Fibroblast of skin of left quadriceps (primary cell): Measurements from ENCODE around the gene ALDOB.

ENCODE experiments used
- DNase-seq, 2 experiments: peaks; one replicate each; pipeline ENCODE4 v3.0.0-alpha.2; 2013; ENCODE audit warnings: low read depth in 2 of 2

Gene ALDOB

GRCh38 chr9:101421653-101422065 is 13.9 kb downstream of the ALDOB start:
- DNase-seq, result no peak

DNA sequence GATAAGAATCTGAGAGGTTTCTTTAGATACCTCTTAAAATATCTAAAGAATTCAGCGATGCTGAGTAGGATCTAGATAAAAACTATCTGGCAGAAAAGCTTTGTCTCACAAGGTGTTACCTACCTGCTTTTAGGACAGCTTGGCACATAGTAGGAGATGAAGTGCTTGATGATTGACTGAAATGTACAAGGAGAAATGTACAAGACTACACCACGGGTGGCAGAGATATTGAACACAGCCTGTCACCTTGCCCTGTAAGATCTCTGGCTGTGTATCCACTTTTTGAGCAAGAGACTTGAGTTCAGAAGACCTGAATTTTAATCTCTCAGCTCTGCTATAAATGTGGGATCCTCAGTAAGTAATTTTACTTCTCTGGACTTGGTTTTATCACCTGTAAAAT is 15.7 kb downstream of the ALDOB start:
- no peak for DNase-seq

DNA sequence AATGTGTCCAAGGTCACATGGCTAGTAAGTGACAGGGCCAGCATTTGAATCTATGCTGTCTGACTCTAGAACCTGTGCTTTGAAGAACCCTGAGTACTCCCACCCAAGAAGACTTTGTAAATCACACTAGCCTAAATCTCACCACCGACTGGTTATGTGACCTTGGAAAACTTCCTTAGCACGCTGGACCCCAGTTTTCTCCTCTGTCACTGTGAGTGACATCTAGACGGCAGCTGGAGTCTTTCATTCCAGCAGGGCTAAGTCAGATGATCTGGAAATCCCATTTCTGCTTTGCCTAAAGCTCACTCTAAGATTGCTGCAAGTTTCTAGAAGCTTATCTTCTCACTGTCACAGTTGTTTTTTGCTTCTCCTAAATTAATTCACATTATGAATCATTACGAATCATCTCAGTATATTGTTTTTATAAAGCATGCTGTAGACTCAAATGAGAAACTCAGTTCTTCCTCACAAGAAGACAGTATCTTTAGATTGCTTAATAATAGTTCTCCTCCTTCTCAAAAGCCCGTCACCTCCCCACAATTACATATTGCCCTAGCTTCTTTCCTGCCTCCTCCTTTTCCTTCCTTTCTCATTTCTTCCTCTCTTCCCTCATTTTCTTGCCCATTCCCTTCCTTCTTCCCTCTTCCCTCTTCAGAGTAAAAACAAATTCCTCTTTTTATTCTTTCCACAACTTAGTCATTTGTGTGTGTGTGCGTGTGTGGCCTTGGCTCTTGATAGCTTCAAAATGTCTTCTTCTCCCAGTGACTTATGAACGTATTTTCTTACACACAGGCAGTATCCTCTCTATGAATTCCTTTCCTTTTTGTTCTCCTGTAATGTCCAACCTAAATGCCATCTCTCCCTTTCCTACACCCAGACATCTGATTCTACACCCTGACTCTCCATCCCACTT is 16.8 kb downstream of the ALDOB start:
- no peak for DNase-seq

- DNase-seq, result no peak
Observed at GRCh38 chr9:101417977-101418376, 17.6 kb downstream of the ALDOB start.

- DNase-seq, result no peak
Observed at GRCh38 chr9:101417389-101417788, 18.2 kb downstream of the ALDOB start.

DNA sequence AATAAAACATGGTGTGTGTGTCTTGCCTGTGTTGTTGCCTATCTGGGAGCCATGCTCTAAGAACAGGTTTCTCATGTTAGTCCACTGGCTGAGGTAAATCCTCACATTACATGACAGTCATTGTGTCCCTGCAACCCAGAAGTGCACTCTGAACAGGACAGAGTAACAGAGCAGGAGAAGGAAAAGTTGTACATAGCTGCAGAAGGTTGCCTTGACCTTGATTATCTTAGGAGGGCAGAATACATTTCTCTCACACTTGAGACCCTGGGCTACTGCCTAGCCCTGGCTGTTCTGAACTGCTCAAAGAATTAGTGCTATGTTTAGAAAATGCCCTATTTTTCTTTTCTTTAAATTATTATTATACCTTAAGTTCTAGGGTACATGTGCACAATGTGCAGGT is 20.0 kb downstream of the ALDOB start:
- DNase-seq, result no peak

- no peak for DNase-seq
Observed at GRCh38 chr9:101414839-101415238, 20.7 kb downstream of the ALDOB start.

- peak in 1 of 2 experiments; percentile 13 for DNase-seq
Observed at GRCh38 chr9:101409079-101409477, 26.5 kb downstream of the ALDOB start.

- DNase-seq, result no peak
Observed at GRCh38 chr9:101408374-101409078, 27.0 kb downstream of the ALDOB start.

DNA sequence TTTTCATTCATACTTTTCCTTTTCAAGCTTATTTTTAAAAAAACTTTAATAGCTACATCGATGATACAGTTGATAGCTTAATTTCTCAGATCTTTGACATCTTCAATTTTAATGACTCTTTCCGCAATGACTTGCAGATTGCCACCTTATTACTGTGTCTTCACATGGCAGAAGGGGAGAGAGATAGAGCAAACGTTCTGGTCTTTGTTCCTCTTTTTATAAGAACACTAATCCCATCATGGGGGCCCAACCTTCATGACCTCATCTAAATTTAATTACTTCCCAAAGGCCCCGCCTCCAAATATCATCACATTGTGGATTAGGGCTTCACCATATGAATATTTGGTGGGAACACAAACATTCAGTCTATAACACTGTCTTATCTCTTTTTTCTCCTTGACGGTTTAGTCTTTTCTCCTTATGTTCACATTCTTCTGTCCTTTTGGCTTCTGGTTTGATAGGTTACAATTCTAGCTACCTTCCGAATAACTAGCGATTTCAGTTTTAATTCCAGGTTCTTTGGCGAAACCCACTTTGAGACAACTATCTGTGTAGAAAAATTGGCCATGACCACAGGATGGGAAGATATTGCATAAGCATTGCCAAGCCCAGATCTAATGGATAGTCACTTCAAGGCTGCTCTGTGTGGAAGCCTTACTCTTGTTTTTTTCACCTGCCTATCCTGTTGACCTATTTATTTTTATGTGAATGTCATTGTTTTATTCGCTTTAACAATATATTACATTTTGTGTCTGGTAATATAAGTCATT is 31.9 kb downstream of the ALDOB start:
- no peak for DNase-seq

GRCh38 chr9:101400120-101400519 is 35.5 kb downstream of the ALDOB start:
- no peak for DNase-seq

GRCh38 chr9:101399643-101399970 is 36.0 kb downstream of the ALDOB start:
- DNase-seq, result no peak

- DNase-seq, result no peak
Observed at GRCh38 chr9:101398930-101399642, 36.5 kb downstream of the ALDOB start.

- peak; percentile 98 for DNase-seq
Observed at GRCh38 chr9:101398068-101398929, 37.3 kb downstream of the ALDOB start, which contains the start of the genes MRPL50 and ZNF189. Gene MRPL50 (minus strand): TSS chr9:101398618. CDS start chr9:101398592, 26 bp downstream. Gene ZNF189 (plus strand): TSS chr9:101398851. CDS start chr9:101399157, 306 bp downstream.

DNA sequence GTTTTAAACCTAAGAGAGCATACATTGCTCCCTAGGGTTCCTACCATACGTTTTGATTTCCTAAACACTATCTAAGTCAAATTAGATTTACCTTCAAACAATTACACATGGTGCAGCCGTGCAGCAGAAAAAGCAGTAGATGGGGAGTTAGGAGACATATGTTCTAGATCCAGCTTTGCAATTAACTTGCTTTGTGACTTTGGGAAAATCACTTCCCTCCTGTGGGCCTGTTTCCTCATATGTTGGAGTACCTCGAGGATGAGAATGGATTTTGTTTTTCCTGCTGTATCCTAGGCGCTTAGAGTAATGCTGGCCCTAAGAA is 37.9 kb downstream of the ALDOB start:
- DNase-seq, result no peak

GRCh38 chr9:101394687-101395086 is 40.9 kb downstream of the ALDOB start:
- DNase-seq, result no peak

GRCh38 chr9:101393135-101393534 is 42.4 kb downstream of the ALDOB start:
- no peak for DNase-seq

DNA sequence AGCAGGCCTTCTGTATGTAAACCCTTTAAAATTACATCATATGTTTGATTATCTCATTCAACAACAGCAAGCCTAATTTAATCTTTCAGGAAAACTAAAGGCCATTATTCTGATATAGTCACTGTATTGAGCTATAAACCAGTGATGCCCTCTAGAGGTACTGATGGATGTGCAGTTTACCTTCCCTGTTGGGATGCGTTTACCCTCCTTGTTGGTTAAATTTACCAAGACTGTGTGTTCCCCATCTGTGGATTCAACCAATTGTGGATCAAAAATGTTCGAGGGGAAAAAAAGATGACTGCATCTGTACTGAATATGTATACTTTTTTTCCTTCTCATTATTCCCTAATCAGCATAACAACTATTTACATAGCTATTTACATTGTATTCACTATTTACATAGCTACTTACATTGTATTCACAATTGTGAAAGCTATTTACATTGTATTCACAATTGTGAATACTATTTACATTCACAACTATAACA is 47.0 kb downstream of the ALDOB start:
- DNase-seq, result no peak

GRCh38 chr9:101387871-101388506 is 47.6 kb downstream of the ALDOB start:
- DNase-seq, result no peak
